Skeletal muscle satellite cell (primary cell): ENCODE results near the gene RAD51B.
"Not testable (repeated sequence)": the region's sequence is repeated elsewhere in the genome, so short reads cannot be mapped to it uniquely, and the experiment has no call there.

Source experiments
- H3K27me3 ChIP-seq: 2 replicates; pipeline ENCODE4 v1.7.0; 2013; ENCODE audit warnings: low read length; ENCODE audit not compliant: control insufficient read depth, insufficient read depth
- H3K36me3 ChIP-seq: 2 replicates; pipeline ENCODE4 v1.7.0; 2013; ENCODE audit warnings: mild to moderate bottlenecking, control low read depth, low read length; ENCODE audit not compliant: insufficient read depth
- H3K4me1 ChIP-seq: 2 replicates; pipeline ENCODE4 v1.7.0; 2013; ENCODE audit warnings: low read length; ENCODE audit not compliant: control insufficient read depth, insufficient read depth
- H3K4me2 ChIP-seq: 2 replicates; pipeline ENCODE4 v1.7.0; 2013; ENCODE audit warnings: mild to moderate bottlenecking, low read length
- H3K4me3 ChIP-seq: 2 replicates; pipeline ENCODE4 v1.7.0; 2013; ENCODE audit warnings: low read length
- H3K9ac ChIP-seq: 2 replicates; pipeline ENCODE4 v1.7.0; 2013; ENCODE audit warnings: mild to moderate bottlenecking, low read depth, low read length, moderate library complexity
- H3K9me3 ChIP-seq: replicated peaks from 2 replicates; pipeline ENCODE4 v1.7.0; 2013; ENCODE audit warnings: mild to moderate bottlenecking, control low read depth, low read length

RAD51B gene

GRCh38 chr14:68758301-68758700 lies 938.7 kb downstream of the RAD51B start:
- Histone ChIP-seq H3K9ac (no peak overlapping the region), H3K4me2 (no peak overlapping the region), H3K4me1 (peaks cover 36% of the 10 kb centered on the region), H3K4me3 (no peak overlapping the region), H3K27me3 (no peaks in the 10 kb centered on the region), H3K36me3 (no peaks in the 10 kb centered on the region), H3K9me3 (no peaks in the 10 kb centered on the region)

GRCh38 chr14:68759017-68759560 lies 939.5 kb downstream of the RAD51B start:
- H3K9me3 ChIP-seq = no peaks in the 10 kb centered on the region
- H3K36me3 ChIP-seq = no peaks in the 10 kb centered on the region
- no peaks in the 10 kb centered on the region for H3K27me3 ChIP-seq
- no peak overlapping the region for H3K4me3 ChIP-seq
- no peak overlapping the region for H3K4me2 ChIP-seq
- H3K9ac ChIP-seq = no peak overlapping the region
- peaks cover 44% of the 10 kb centered on the region for H3K4me1 ChIP-seq

- Histone ChIP-seq H3K4me2 (no peak overlapping the region), H3K9ac (no peak overlapping the region), H3K4me3 (no peak overlapping the region), H3K36me3 (no peaks in the 10 kb centered on the region), H3K4me1 (peaks cover 46% of the 10 kb centered on the region), H3K27me3 (no peaks in the 10 kb centered on the region), H3K9me3 (no peaks in the 10 kb centered on the region)
Measured at GRCh38 chr14:68759937-68760336, 940.4 kb downstream of the RAD51B start.

GRCh38 chr14:68760761-68761160 lies 941.2 kb downstream of the RAD51B start:
- H3K9ac ChIP-seq = no peak overlapping the region
- H3K4me3 ChIP-seq = no peak overlapping the region
- H3K4me2 ChIP-seq = no peak overlapping the region
- H3K27me3 ChIP-seq = no peaks in the 10 kb centered on the region
- no peaks in the 10 kb centered on the region for H3K9me3 ChIP-seq
- peaks cover 46% of the 10 kb centered on the region for H3K4me1 ChIP-seq
- no peaks in the 10 kb centered on the region for H3K36me3 ChIP-seq

- Histone ChIP-seq H3K36me3 (no peaks in the 10 kb centered on the region), H3K27me3 (no peaks in the 10 kb centered on the region), H3K4me2 (no peak overlapping the region), H3K4me3 (no peak overlapping the region), H3K4me1 (peaks cover 46% of the 10 kb centered on the region), H3K9ac (no peak overlapping the region), H3K9me3 (no peaks in the 10 kb centered on the region)
Measured at GRCh38 chr14:68761391-68761790, 941.8 kb downstream of the RAD51B start.

- no peaks in the 10 kb centered on the region for H3K27me3 ChIP-seq
- no peak overlapping the region for H3K4me3 ChIP-seq
- peaks cover 32% of the 10 kb centered on the region for H3K4me1 ChIP-seq
- H3K36me3 ChIP-seq = no peaks in the 10 kb centered on the region
- H3K4me2 ChIP-seq = peak overlapping the region; percentile 59
- no peaks in the 10 kb centered on the region for H3K9me3 ChIP-seq
- peak overlapping the region; percentile 37 for H3K9ac ChIP-seq
Measured at GRCh38 chr14:68762953-68763764, 943.6 kb downstream of the RAD51B start.

GRCh38 chr14:68763843-68764242 lies 944.3 kb downstream of the RAD51B start:
- not testable (repeated sequence) for H3K36me3 ChIP-seq, H3K27me3 ChIP-seq, H3K9me3 ChIP-seq, H3K4me3 ChIP-seq
- H3K9ac ChIP-seq = peak overlapping the region; percentile 49
- H3K4me2 ChIP-seq = peak overlapping the region; percentile 59
- H3K4me1 ChIP-seq = peaks cover 28% of the 10 kb centered on the region

GRCh38 chr14:68766299-68767247 lies 947.0 kb downstream of the RAD51B start:
- no peak overlapping the region for H3K4me3 ChIP-seq
- H3K36me3 ChIP-seq = no peaks in the 10 kb centered on the region
- no peaks in the 10 kb centered on the region for H3K27me3 ChIP-seq
- no peaks in the 10 kb centered on the region for H3K9me3 ChIP-seq
- no peak overlapping the region for H3K9ac ChIP-seq
- H3K4me2 ChIP-seq = no peak overlapping the region
- peaks cover 20% of the 10 kb centered on the region for H3K4me1 ChIP-seq

- H3K4me3 ChIP-seq = no peak overlapping the region
- H3K9me3 ChIP-seq = no peaks in the 10 kb centered on the region
- H3K27me3 ChIP-seq = no peaks in the 10 kb centered on the region
- no peaks in the 10 kb centered on the region for H3K36me3 ChIP-seq
- H3K4me2 ChIP-seq = no peak overlapping the region
- H3K9ac ChIP-seq = no peak overlapping the region
- H3K4me1 ChIP-seq = peaks cover 20% of the 10 kb centered on the region
Measured at GRCh38 chr14:68767248-68767645, 947.7 kb downstream of the RAD51B start.

GRCh38 chr14:68768316-68768715 lies 948.7 kb downstream of the RAD51B start:
- no peaks in the 10 kb centered on the region for H3K9me3 ChIP-seq
- H3K36me3 ChIP-seq = no peaks in the 10 kb centered on the region
- no peaks in the 10 kb centered on the region for H3K27me3 ChIP-seq
- H3K9ac ChIP-seq = no peak overlapping the region
- H3K4me3 ChIP-seq = no peak overlapping the region
- H3K4me1 ChIP-seq = peaks cover 10% of the 10 kb centered on the region
- no peak overlapping the region for H3K4me2 ChIP-seq

GRCh38 chr14:68770051-68770450 lies 950.5 kb downstream of the RAD51B start:
- Histone ChIP-seq H3K9ac (no peak overlapping the region), H3K9me3 (no peaks in the 10 kb centered on the region), H3K4me1 (peaks cover 8% of the 10 kb centered on the region), H3K36me3 (no peaks in the 10 kb centered on the region), H3K27me3 (no peaks in the 10 kb centered on the region), H3K4me3 (no peak overlapping the region), H3K4me2 (no peak overlapping the region)
